B cell (primary cell): ENCODE data around the gene EFNA3.

Experiments used
- EZH2 ChIP-seq: IDR thresholded peaks from 2 replicates; pipeline ENCODE4 v1.6.1; 2012; ENCODE audit warnings: borderline replicate concordance, low read depth, mild to moderate bottlenecking, moderate library complexity, low read length; ENCODE audit not compliant: insufficient read depth, poor library complexity, severe bottlenecking
- TF ChIP-seq, protein P1 (sequence below): fragments of 200-600 bp; IDR thresholded peaks from one replicate; pipeline ENCODE4 v1.8.0; 2022; ENCODE audit warnings: antibody characterized with exemption, mild to moderate bottlenecking

DNA sequence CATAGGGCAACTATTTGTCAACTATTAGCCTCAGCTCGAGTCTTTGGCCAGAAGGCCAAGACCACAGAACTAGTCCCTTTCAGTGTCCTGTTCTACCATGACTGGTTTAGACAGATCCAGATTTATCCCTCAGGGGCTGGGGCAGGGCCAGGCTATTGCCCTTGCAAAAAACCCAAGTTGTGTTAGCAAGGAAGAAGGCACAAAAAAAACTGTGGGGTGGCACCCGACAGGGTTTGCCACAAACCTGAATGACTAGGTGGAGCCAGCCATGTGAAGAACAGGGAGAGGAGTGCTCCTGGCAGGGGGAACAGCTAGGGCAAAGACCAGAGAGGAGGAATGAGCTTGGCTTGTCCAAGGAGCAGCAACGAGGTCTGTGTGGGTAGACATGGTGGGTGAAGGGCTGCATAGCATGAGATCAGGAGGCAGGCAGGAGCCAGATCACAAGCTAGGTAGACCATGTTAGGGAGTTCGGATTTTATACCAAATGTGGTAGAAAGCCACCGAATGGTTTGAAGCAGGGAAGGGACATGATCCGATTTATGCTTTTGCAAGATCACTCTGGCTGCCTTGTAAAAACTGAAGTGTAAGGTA, 40.7 kb upstream of the EFNA3 start:
- TF ChIP-seq, protein P1, sequence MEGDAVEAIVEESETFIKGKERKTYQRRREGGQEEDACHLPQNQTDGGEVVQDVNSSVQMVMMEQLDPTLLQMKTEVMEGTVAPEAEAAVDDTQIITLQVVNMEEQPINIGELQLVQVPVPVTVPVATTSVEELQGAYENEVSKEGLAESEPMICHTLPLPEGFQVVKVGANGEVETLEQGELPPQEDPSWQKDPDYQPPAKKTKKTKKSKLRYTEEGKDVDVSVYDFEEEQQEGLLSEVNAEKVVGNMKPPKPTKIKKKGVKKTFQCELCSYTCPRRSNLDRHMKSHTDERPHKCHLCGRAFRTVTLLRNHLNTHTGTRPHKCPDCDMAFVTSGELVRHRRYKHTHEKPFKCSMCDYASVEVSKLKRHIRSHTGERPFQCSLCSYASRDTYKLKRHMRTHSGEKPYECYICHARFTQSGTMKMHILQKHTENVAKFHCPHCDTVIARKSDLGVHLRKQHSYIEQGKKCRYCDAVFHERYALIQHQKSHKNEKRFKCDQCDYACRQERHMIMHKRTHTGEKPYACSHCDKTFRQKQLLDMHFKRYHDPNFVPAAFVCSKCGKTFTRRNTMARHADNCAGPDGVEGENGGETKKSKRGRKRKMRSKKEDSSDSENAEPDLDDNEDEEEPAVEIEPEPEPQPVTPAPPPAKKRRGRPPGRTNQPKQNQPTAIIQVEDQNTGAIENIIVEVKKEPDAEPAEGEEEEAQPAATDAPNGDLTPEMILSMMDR = no peak
- no peak for TF ChIP-seq EZH2
